Uterine smooth muscle cell (primary cell): ENCODE results near the gene ISCA1. TPM values are rescaled to one million over a fixed set of nuclear protein-coding genes. Genes with fewer than 3 reads are reported as not detected.

Experiments
- total RNA-seq: library from RNA; depleted of rRNA; stranded (reverse); fragments of >200 nt; gene quantifications from 2 replicates; pipeline ENCODE4 v1.2.3, GENCODE V29; 2014

ISCA1 gene
- total RNA-seq, result 15.5 and 17.5 TPM in 2 replicates

GRCh38 chr9:86282077-86282978 lies at the start of gene ISCA1:
TSS of gene ISCA1 (minus strand) at chr9:86282538. CDS start at chr9:86282458, 80 bp downstream.

GRCh38 chr9:86259557-86259956 lies 22.8 kb downstream of the ISCA1 start, which contains the start of gene C9orf153:
TSS of gene C9orf153 (minus strand) at chr9:86259657. CDS start at chr9:86229603, 30,054 bp downstream.

Other genes with a start within 250 kb of the ISCA1 start
- gene GOLM1, start 183.0 kb downstream of the ISCA1 start, total RNA-seq, result 68.8 and 123 TPM in 2 replicates
- gene C9orf153, start 22.9 kb downstream of the ISCA1 start, total RNA-seq, result 0.25 TPM in 1 of 2 replicates, not detected in the other
- gene TUT7, start 71.9 kb upstream of the ISCA1 start, total RNA-seq, result 42.6 and 51.0 TPM in 2 replicates